H1 (cell line): ENCODE results near the gene RPL7A. TPM values are rescaled to one million over a fixed set of nuclear protein-coding genes. Genes with fewer than 3 reads are reported as not detected.

Source experiments
- BRCA1 ChIP-seq: IDR thresholded peaks from 2 replicates; pipeline ENCODE4 v1.6.1; 2012; ENCODE audit warnings: low read depth, low read length, improper control_type of control experiment
- CREB1 ChIP-seq: IDR thresholded peaks from 2 replicates; pipeline ENCODE4 v1.6.1; 2012; ENCODE audit warnings: inconsistent platforms
- HDAC6 ChIP-seq: IDR thresholded peaks from one replicate; pipeline ENCODE4 v1.7.1; 2012; ENCODE audit warnings: low read depth, mild to moderate bottlenecking, inconsistent platforms, low read length, moderate library complexity
- KDM5A ChIP-seq: fragments of 200-600 bp; IDR thresholded peaks from 2 replicates; pipeline ENCODE4 v1.7.1; 2012; ENCODE audit warnings: mild to moderate bottlenecking, low read length, inconsistent platforms, mixed read lengths
- RBBP5 ChIP-seq: IDR thresholded peaks from 2 replicates; pipeline ENCODE4 v1.7.1; 2012; ENCODE audit warnings: low read depth, mild to moderate bottlenecking, inconsistent platforms, low read length, moderate library complexity, borderline replicate concordance
- SIX5 ChIP-seq: IDR thresholded peaks from 2 replicates; pipeline ENCODE4 v1.6.1; 2011; ENCODE audit warnings: mild to moderate bottlenecking, low read depth, low read length
- SRF ChIP-seq: IDR thresholded peaks from 2 replicates; pipeline ENCODE4 v1.6.1; 2011; ENCODE audit warnings: mild to moderate bottlenecking, low read depth, low read length, moderate library complexity
- YY1 ChIP-seq: IDR thresholded peaks from 2 replicates; pipeline ENCODE4 v1.6.1; 2011; ENCODE audit warnings: low read depth, mild to moderate bottlenecking, low read length
- polyA plus RNA-seq, 7 experiments: library from polyadenylated mRNA; depleted of rRNA in 3 of 7; stranded (reverse) in 5 of 7; unstranded in 2 of 7; fragments of >200 nt in 5 of 7; fragments of 200-250 nt in 2 of 7; gene quantifications; 1 replicate in 5 of 7; 2 replicates in 1 of 7; 4 replicates in 1 of 7; pipeline versions ENCODE4 v1.2.1 to v1.2.3, GENCODE V29; 2011 to 2013; ENCODE audit warnings: missing spikeins in 2 of 7, mixed read lengths in 2 of 7
- total RNA-seq: library from RNA; stranded (reverse); fragmentation: NEBNext Ultra II Directional; extraction: Animal tissue kit (Norgen Biotek cat#: 25700); gene quantifications from 2 replicates; pipeline ENCODE4 v1.2.1, GENCODE V29; 2021

Gene RPL7A
- total and polyA plus RNA-seq, 2 of the 8 experiments (the other 6 are each of a cell fraction or from before 2014, with no cell fraction given), result 2,578 to 2,783 TPM

GRCh38 chr9:133397370-133397769, 49.4 kb downstream of the RPL7A start (continued):
- TF ChIP-seq BRCA1, result no peak
- TF ChIP-seq RBBP5, result no peak
- no peak for TF ChIP-seq YY1
- TF ChIP-seq KDM5A, result no peak
- no peak for TF ChIP-seq SRF
- no peak for TF ChIP-seq HDAC6
- TF ChIP-seq CREB1, result no peak
- no peak for TF ChIP-seq SIX5
